HepG2 (cell line): ENCODE results near the gene CLUH. TPM values are rescaled to one million over a fixed set of nuclear protein-coding genes. Genes with fewer than 3 reads are reported as not detected.

ENCODE experiments used
- CEBPB ChIP-seq: IDR thresholded peaks from 2 replicates; pipeline ENCODE4 v1.6.1; 2011; ENCODE audit warnings: low read depth, low read length, improper control_type of control experiment, borderline replicate concordance
- CEBPG ChIP-seq: IDR thresholded peaks from 2 replicates; pipeline ENCODE4 v1.6.1; 2016
- ETV6 ChIP-seq: sonication (generic); formaldehyde crosslinking; conservative IDR thresholded peaks from 2 replicates; pipeline ENCODE4 v1.4.0; 2020; ENCODE audit warnings: missing genetic modification reagents
- HNF4G ChIP-seq, 2 experiments: sonication (generic) in 1 of 2; formaldehyde crosslinking in 1 of 2; IDR thresholded peaks; 2 replicates each; pipeline versions ENCODE4 v1.4.0 to v1.6.1; 2011 to 2020; ENCODE audit warnings: borderline replicate concordance in 2 of 2, low read depth in 2 of 2, mild to moderate bottlenecking in 2 of 2, low read length in 1 of 2, missing genetic modification reagents in 1 of 2, moderate library complexity in 1 of 2
- HOXA3 ChIP-seq: sonication (generic); formaldehyde crosslinking; IDR thresholded peaks from 2 replicates; pipeline ENCODE4 v1.5.0; 2020; ENCODE audit warnings: missing genetic modification reagents
- MED8 ChIP-seq: sonication (generic); formaldehyde crosslinking; IDR thresholded peaks from 2 replicates; pipeline ENCODE4 v1.8.1; 2023; ENCODE audit warnings: mild to moderate bottlenecking, missing genetic modification reagents; ENCODE audit not compliant: insufficient replicate concordance
- NCOA1 ChIP-seq: sonication (generic); formaldehyde crosslinking; IDR thresholded peaks from 2 replicates; pipeline ENCODE4 v1.9.0; 2021; ENCODE audit warnings: missing genetic modification reagents
- NR2F6 ChIP-seq, 2 experiments: IDR thresholded peaks; 2 replicates each; pipeline ENCODE4 v1.6.1; 2016; ENCODE audit warnings: antibody characterized with exemption in 1 of 2, mild to moderate bottlenecking in 1 of 2
- SOX6 ChIP-seq, 2 experiments: fragments of 450-650 bp in 1 of 2; sonication (generic) in 1 of 2; formaldehyde crosslinking in 1 of 2; IDR thresholded peaks; 2 replicates each; pipeline versions ENCODE4 v1.4.0 to v1.6.1; 2017 to 2020; ENCODE audit warnings: antibody characterized with exemption in 1 of 2, mild to moderate bottlenecking in 1 of 2, missing genetic modification reagents in 1 of 2
- U2AF1 ChIP-seq: fragments of 200-400 bp; formaldehyde crosslinking; optimal IDR thresholded peaks from 2 replicates; pipeline ENCODE3; 2017; ENCODE audit warnings: mild to moderate bottlenecking, low read depth, low read length
- ZBTB8A ChIP-seq: sonication (generic); formaldehyde crosslinking; IDR thresholded peaks from 2 replicates; pipeline ENCODE4 v1.4.0; 2020; ENCODE audit warnings: mild to moderate bottlenecking, low read depth, missing genetic modification reagents, borderline replicate concordance
- ZNF556 ChIP-seq: sonication (generic); formaldehyde crosslinking; IDR thresholded peaks from 2 replicates; pipeline ENCODE4 v1.4.0; 2020; ENCODE audit warnings: mild to moderate bottlenecking, missing genetic modification reagents, borderline replicate concordance
- ZNF629 ChIP-seq: sonication (generic); formaldehyde crosslinking; conservative IDR thresholded peaks from 2 replicates; pipeline ENCODE4 v1.5.0; 2020; ENCODE audit warnings: missing genetic modification reagents
- polyA plus RNA-seq, 8 experiments: library from polyadenylated mRNA; depleted of rRNA in 3 of 8; stranded (reverse) in 7 of 8; unstranded in 1 of 8; fragments of >200 nt; fragmentation: Illumina TruSeq in 4 of 8; extraction: Trizol in 4 of 8; gene quantifications; 2 replicates each; pipeline versions ENCODE4 v1.2.1 to v1.2.3, GENCODE V29; 2011 to 2016; ENCODE audit warnings: low read depth in 4 of 8, missing spikeins in 1 of 8, mixed read lengths in 1 of 8; ENCODE audit not compliant: insufficient read depth in 1 of 8
- total RNA-seq, 5 experiments: library from RNA; depleted of rRNA; stranded (reverse); fragments of >200 nt; fragmentation: Illumina TruSeq; extraction: Trizol; gene quantifications; 2 replicates each; pipeline ENCODE4 v1.2.3, GENCODE V29; 2016; ENCODE audit warnings: low read depth in 1 of 5
- TF ChIP-seq, protein P1 (sequence below): sonication (generic); formaldehyde crosslinking; IDR thresholded peaks from 2 replicates; pipeline ENCODE4; 2020; ENCODE audit warnings: missing genetic modification reagents, mild to moderate bottlenecking, borderline replicate concordance
- TF ChIP-seq, protein P2 (sequence below): sonication (generic); formaldehyde crosslinking; IDR thresholded peaks from 2 replicates; pipeline ENCODE4 v1.4.0; 2020; ENCODE audit warnings: missing genetic modification reagents
- TF ChIP-seq, protein P3 (sequence below): fragments of 450-650 bp; IDR thresholded peaks from 2 replicates; pipeline ENCODE4 v1.6.1; 2017
- TF ChIP-seq, protein P4 (sequence below): sonication (generic); formaldehyde crosslinking; IDR thresholded peaks from 2 replicates; pipeline ENCODE4 v1.4.0; 2020; ENCODE audit warnings: missing genetic modification reagents
- TF ChIP-seq, protein P5 (sequence below): sonication (generic); formaldehyde crosslinking; conservative IDR thresholded peaks from 2 replicates; pipeline ENCODE4 v1.4.0; 2020; ENCODE audit warnings: mild to moderate bottlenecking, missing genetic modification reagents, moderate library complexity

Gene CLUH
- total and polyA plus RNA-seq, 2 of the 13 experiments (the other 11 are each of a cell fraction or from before 2014, with no cell fraction given), result 30.9 to 60.5 TPM

DNA sequence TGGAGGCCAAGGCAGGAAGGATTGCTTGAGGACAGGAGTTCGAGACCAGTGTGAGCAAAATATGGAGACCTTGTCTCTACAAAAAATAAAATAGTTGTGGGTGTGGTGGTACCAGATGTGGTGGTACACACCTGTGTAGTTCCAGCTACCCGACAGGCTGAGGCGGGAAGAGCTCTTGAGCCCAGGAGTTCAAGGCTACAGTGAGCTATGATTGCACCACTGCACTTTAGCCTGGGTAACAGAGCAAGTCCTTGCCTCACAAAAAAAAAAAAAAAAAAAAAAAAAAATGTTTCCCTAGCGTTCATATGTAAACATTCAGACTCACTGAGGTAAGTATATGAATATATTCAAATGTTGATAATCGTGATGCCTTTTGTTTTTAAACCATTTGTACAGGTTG is 39.5 kb downstream of the CLUH start (continued):
- TF ChIP-seq, protein P1, sequence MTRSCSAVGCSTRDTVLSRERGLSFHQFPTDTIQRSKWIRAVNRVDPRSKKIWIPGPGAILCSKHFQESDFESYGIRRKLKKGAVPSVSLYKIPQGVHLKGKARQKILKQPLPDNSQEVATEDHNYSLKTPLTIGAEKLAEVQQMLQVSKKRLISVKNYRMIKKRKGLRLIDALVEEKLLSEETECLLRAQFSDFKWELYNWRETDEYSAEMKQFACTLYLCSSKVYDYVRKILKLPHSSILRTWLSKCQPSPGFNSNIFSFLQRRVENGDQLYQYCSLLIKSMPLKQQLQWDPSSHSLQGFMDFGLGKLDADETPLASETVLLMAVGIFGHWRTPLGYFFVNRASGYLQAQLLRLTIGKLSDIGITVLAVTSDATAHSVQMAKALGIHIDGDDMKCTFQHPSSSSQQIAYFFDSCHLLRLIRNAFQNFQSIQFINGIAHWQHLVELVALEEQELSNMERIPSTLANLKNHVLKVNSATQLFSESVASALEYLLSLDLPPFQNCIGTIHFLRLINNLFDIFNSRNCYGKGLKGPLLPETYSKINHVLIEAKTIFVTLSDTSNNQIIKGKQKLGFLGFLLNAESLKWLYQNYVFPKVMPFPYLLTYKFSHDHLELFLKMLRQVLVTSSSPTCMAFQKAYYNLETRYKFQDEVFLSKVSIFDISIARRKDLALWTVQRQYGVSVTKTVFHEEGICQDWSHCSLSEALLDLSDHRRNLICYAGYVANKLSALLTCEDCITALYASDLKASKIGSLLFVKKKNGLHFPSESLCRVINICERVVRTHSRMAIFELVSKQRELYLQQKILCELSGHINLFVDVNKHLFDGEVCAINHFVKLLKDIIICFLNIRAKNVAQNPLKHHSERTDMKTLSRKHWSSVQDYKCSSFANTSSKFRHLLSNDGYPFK, result no peak
- TF ChIP-seq, protein P2, sequence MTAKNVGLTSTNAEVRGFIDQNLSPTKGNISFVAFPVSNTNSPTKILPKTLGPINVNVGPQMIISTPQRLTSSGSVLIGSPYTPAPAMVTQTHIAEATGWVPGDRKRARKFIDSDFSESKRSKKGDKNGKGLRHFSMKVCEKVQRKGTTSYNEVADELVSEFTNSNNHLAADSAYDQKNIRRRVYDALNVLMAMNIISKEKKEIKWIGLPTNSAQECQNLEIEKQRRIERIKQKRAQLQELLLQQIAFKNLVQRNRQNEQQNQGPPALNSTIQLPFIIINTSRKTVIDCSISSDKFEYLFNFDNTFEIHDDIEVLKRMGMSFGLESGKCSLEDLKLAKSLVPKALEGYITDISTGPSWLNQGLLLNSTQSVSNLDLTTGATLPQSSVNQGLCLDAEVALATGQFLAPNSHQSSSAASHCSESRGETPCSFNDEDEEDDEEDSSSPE (CRISPR knock-in tag), result peak; percentile 36; the same call in 1 of the 2 replicates
- TF ChIP-seq NR2F6 (IDR thresholded peaks at IDR 0.05) (peak; percentile 22; the same call in 1 of the 2 replicates), NR2F6 (CRISPR knock-in tag; IDR thresholded peaks at IDR 0.05) (no peak), CEBPB (peak; percentile 76), ETV6 (CRISPR knock-in tag) (no peak), CEBPG (peak; percentile 67), HNF4G (IDR thresholded peaks at IDR 0.05; ENCODE audit: borderline replicate concordance, low read depth, low read length) (0 out of 2 replicates have a peak, but pooled peaks have one; percentile 36), HNF4G (CRISPR knock-in tag; IDR thresholded peaks at IDR 0.05; ENCODE audit: borderline replicate concordance, low read depth) (no peak), ZNF556 (CRISPR knock-in tag) (no peak), NCOA1 (CRISPR knock-in tag) (no peak), U2AF1 (no peak), SOX6 (IDR thresholded peaks at IDR 0.05) (no peak), SOX6 (CRISPR knock-in tag; IDR thresholded peaks at IDR 0.05) (0 out of 2 replicates have a peak, but pooled peaks have one; percentile 10), ZBTB8A (CRISPR knock-in tag) (no peak), MED8 (no peak), HOXA3 (CRISPR knock-in tag) (0 out of 2 replicates have a peak, but pooled peaks have one; percentile 27), ZNF629 (CRISPR knock-in tag) (no peak)
- TF ChIP-seq, protein P3, sequence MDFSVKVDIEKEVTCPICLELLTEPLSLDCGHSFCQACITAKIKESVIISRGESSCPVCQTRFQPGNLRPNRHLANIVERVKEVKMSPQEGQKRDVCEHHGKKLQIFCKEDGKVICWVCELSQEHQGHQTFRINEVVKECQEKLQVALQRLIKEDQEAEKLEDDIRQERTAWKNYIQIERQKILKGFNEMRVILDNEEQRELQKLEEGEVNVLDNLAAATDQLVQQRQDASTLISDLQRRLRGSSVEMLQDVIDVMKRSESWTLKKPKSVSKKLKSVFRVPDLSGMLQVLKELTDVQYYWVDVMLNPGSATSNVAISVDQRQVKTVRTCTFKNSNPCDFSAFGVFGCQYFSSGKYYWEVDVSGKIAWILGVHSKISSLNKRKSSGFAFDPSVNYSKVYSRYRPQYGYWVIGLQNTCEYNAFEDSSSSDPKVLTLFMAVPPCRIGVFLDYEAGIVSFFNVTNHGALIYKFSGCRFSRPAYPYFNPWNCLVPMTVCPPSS, result no peak
- TF ChIP-seq, protein P4, sequence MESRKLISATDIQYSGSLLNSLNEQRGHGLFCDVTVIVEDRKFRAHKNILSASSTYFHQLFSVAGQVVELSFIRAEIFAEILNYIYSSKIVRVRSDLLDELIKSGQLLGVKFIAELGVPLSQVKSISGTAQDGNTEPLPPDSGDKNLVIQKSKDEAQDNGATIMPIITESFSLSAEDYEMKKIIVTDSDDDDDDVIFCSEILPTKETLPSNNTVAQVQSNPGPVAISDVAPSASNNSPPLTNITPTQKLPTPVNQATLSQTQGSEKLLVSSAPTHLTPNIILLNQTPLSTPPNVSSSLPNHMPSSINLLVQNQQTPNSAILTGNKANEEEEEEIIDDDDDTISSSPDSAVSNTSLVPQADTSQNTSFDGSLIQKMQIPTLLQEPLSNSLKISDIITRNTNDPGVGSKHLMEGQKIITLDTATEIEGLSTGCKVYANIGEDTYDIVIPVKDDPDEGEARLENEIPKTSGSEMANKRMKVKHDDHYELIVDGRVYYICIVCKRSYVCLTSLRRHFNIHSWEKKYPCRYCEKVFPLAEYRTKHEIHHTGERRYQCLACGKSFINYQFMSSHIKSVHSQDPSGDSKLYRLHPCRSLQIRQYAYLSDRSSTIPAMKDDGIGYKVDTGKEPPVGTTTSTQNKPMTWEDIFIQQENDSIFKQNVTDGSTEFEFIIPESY (CRISPR knock-in tag), result peak; percentile 58; the same call in 1 of the 2 replicates
- TF ChIP-seq, protein P5, sequence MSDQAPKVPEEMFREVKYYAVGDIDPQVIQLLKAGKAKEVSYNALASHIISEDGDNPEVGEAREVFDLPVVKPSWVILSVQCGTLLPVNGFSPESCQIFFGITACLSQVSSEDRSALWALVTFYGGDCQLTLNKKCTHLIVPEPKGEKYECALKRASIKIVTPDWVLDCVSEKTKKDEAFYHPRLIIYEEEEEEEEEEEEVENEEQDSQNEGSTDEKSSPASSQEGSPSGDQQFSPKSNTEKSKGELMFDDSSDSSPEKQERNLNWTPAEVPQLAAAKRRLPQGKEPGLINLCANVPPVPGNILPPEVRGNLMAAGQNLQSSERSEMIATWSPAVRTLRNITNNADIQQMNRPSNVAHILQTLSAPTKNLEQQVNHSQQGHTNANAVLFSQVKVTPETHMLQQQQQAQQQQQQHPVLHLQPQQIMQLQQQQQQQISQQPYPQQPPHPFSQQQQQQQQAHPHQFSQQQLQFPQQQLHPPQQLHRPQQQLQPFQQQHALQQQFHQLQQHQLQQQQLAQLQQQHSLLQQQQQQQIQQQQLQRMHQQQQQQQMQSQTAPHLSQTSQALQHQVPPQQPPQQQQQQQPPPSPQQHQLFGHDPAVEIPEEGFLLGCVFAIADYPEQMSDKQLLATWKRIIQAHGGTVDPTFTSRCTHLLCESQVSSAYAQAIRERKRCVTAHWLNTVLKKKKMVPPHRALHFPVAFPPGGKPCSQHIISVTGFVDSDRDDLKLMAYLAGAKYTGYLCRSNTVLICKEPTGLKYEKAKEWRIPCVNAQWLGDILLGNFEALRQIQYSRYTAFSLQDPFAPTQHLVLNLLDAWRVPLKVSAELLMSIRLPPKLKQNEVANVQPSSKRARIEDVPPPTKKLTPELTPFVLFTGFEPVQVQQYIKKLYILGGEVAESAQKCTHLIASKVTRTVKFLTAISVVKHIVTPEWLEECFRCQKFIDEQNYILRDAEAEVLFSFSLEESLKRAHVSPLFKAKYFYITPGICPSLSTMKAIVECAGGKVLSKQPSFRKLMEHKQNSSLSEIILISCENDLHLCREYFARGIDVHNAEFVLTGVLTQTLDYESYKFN, result peak; percentile 50
